Endothelial cell of hepatic sinusoid (primary cell): Measurements from ENCODE around the gene CDK6.

Experiments
- in situ Hi-C: cut with HindIII; loops from 2 replicates; pipeline ENCODE4 v1.10.0; 2017; ENCODE audit warnings: low sequenced_read_pairs

CDK6 gene

DNA sequence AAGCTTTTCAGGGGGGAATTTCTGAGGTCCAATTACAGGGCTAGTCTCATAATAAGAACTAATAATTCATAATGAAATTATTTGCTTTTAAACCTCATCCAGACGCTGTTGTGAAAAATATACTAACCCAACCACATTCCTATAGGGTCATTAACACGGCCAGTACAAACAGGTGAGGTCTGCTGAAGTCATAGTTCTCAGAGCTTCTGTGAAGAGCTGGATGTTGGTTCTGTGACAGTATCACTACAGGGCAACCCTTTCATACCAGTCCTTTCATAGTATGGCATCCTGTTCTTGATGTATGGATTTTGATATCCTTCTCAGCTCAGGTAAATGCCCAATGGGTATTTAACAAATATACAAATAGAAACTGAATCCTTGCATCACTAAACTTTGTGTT lies 183.8 kb downstream of the CDK6 start:
- in situ Hi-C loops = no loop called here

DNA sequence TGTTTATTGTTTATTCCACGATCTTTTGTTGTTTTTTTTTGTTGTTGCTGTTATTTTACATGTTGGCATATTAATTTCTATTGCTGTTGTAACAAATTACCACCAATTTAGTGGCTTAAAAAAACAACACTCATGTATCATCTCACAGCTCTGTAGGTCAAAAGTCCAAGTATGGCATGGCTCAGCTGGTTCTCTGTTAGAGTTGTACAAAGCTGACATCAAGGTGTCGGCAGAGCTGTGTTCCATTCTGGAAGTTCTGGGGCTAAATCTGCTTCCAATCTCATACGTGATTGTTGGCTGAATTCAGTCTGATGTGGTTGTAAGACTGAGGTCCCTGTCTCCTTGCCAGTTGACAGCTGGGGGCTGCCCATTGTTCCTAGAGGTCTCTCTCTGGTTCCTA lies 186.0 kb downstream of the CDK6 start:
- in situ Hi-C loops = no loop called here

DNA sequence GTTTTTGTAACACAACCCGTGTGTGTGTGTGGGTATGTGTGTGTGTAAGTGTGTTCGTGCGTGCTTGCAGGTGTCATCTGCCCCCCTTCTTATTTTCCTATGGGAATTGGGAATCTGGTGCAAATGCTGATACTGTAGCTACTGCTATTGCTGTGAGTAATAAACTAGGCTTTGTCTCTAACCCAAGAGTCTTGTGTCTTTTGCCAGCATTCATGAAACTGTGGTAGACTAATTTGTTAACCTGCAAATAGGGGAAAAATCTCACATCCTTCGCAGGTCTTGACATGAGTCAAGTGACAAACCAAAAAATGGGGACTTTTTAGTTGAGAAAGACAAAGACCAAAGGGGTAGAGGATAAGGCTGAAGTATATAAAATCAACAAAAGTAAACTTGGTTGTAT lies 188.3 kb downstream of the CDK6 start:
- in situ Hi-C loops = no loop called here

DNA sequence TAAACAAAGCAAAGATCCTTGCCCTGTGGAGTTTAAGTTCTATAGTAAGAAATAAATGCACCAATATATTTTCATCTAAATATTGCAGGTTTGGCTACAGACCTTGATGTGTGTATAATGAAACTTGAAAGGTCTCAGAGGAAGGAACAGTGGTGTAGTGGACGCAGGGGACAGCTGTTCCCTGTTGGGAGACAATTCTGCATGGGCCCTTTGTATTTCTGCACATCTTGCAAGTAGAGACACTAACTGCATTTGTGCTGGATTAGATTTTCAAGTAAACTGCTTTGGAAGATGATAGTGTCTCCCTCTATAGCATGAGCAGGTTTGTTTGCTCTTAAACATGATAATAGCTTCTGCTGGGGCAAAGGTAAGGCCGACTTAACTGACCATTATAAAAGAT lies 188.7 kb downstream of the CDK6 start:
- in situ Hi-C loops = no loop called here

DNA sequence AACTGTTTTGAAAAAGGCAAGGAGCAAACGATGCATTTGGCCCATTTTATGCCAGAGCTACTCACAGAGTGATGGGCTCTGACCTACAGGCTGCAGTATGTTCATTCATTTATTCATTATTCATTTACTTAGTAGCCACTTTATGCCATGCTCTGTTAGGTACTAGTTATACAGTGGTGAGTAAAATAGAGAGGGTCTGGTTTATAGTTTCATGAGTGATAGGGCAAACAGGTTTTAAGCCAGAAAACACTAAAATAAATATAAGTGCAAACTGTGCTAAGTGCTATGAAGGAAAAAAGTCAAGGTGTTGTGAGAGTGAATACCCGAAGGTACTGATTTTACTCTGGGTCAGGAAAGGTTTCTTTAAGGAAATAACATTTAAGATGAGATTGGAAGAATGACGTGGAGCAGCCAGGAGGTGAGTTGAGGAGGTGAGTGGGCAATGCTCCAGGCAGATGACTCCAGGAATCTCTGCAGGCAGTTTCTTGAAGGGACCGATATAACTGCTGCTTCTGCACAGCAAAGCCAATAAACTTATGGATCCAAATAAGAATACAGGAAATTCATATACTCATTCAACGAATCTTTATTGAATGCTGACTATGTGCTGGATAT lies 189.3 kb downstream of the CDK6 start:
- in situ Hi-C loops = no loop called here

DNA sequence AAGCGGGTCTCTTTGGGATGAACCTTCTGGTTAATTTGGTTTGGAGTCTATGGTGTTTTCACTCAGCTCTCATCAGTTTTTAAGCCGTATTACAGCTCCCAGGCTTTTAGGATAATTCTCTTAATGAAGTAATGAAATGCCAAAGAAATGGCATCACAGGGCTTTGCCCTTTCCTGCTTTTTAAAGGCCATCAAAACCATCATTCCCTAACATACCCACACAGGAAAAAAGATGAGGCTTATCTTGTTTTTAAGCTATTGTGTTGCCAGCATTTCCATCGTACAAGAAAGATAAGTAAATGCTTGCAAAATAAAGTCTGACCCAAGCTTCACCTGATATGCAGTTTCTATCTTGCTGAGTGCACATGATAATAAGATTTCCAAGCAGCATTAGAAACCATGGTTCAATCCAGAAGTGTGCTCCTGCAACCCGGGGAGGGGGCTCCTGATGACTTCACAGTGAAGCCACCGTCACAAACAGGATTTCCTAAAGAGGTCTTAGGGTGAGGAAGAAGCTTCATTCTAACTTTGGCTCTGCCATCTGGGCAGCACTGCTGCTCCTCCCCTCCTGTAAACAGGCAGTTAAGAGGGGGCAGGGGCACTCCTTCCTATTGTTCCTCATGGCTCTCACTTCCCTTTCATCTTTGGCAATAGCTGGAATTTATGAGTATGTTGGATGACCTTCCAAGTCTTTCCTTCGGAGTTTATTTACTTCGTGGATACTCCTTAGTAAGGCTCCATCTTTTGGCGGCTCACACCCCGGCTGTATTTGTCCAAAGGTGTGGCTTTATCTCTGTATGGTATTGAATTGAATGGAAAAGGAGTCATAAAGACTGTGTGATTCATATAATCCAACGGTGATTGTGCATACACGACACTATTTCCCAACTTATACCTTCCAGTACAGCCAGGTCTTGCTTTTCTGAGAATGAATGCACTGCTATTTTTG lies 191.0 kb downstream of the CDK6 start:
- in situ Hi-C loops = no loop called here

DNA sequence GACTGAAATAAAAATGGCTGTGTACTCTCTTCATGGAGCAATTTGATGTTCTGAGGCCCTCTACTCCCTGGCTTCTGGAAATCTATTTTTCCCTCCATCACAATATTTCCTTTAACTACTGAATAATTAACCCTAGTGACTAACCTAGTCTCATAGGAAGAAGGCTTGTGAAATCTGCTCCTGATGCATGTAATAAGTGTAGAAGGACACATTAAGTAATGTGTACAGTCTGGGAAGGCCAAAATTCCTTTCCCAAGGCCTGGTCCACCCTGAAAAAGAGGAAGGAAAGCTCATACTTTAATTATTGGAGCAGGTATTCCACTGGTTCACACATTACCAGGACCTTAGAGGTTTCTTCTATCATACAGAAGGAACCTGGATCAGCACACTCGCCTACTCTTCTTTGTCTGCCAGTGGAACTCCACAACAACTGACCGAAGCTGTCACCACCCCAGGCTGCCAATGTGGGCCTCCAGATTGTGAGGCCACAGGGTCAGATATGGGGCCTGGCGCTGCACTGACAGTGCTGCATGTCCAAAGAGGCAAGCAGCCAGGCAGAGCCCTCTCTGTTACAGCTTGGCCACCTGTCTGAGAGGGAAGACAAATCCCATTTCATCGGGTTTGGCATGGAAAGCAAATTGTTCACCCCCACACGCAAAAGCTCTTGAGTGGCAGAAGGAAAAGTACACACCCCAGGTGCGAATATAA lies 191.8 kb downstream of the CDK6 start:
- in situ Hi-C loops = no loop called here

DNA sequence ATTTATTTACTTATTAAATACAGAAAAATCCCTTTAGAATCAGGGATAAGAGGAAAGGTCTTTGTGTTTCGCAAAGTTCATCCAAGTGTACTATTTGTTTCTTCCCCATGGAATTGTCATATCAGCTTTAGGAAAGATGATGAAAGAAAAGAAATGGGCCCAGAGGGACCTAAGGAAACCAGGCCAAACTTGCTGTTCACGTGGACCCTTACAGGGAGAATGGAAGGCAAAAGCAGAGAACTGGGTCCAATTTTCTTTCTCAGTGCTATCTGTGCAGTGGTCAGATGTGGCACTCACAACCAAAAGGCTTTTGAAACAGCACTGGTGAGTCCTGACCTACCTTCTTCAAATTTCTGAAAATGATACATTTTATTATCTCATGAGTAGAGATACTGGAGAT lies 192.6 kb downstream of the CDK6 start:
- in situ Hi-C loops = no loop called here

DNA sequence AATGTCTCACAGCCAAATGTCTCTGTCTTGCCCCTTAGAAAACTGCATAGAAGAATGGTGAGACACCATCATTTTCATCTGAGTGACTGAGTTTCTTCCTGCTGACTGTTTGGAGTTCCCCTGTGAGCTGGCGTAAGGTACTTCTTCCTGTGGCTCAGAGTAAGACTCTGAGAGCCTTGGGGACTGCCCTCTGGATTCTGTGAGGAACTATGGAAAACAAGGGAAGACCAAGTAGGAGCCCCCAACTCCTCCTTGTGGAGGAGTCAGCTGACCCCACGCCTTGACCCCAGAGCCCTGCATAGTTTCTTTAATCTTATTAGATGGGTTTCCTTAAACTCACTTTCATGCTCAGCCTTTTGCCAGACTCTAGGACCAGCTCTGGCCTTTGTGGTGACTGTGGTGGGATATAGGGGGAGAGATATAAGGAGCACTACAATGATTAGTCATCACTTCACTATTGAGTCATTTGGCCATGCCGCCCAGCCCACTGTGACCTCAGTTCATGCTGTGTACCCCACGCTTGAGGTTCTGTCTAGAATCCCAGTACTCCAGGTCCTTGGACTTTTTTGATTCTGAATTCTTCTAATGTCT lies 194.4 kb downstream of the CDK6 start:
- in situ Hi-C loops = no loop called here

DNA sequence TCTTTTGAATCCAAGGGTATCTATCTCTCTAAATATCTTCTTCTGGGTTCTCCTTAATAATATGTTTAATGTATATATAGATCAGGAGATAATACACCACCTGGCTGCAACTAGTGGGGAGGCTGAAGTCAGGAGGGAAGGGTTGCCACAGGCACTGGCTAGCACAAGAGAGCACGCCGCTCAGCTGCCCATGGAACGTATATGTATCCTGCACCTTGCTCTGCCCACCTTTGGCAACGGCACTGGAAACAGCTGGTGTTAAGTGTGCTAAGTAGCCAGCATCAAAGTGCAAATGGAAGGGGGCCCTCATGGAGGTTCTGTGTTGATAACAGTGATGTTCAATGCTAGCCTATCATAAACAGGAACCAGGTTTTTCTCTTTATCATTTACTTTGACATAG lies 196.4 kb downstream of the CDK6 start:
- in situ Hi-C loops = no loop called here

DNA sequence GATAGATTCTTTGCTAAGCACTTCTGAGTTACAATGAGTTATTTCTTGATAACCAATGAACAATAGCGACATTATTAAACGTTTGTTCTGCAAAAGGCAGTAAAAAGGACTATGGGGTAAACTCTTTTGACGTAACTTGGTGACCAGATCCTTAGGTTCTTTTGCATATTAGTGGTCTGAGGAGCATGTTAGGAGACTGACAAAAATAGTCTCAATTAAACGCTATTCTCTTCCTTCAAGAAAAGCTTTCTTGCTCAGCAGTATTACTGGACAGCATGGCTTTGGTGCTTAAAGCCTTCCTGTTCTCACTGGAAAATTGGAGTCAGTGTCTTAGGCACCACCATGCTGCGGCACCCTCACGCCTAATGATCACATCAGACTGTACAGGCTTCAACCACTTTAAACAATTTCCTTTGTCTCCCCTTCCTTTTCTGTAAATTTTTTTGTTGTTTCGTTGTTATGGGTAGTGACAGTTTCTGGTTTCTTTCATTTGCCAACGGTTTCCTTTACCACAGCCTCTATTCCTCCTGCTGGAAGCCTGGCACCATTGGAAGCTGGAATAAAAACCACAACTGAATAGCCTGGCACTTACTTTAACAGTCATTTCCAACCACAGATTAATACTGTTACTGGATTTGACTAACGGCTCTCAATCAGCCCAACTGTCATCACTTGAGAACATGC lies 197.0 kb downstream of the CDK6 start:
- in situ Hi-C loops = no loop called here

DNA sequence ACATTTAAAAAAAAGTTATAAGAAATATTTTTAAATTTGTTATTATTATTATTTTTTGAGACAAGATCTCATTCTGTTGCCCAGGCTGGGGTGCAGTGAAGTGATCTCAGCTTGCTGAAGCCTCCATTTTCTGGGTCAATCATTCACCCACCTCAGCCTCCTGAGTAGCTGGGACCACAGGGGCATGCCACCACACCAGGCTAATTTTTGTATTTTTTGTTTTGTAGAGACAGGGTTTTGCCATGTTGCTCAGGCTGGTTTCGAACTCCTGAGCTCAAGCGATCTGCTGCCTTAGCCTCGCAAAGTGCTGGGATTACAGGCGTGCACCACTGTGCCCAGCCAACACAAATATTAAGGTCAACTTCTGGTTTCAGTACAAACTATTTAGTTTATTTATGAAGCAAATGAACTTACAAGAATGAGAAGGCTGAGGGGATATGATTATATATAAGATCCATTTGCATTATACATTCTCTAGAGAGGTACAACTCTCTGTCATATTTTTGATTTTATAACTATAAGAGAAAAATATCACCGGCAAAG lies 200.3 kb downstream of the CDK6 start:
- in situ Hi-C loops = no loop called here

DNA sequence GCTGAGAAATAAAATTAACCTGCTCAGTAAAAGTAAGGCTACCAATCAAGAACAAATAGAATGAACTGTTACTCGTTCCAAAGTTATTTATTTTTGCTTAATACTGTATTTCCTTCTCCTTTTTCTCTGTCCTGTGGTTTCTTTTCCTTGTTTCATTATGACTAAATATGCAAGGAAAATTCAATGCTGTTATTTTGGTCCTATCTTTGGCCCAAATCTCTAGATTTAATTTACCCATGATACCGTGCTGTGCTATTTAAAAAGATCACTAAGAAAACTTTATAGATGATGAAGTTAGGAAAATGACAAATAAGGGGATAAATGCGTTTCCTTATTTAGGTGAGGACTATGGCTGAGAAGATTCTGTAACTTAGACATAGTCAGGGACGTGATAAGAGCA lies 200.8 kb downstream of the CDK6 start:
- in situ Hi-C loops = no loop called here

DNA sequence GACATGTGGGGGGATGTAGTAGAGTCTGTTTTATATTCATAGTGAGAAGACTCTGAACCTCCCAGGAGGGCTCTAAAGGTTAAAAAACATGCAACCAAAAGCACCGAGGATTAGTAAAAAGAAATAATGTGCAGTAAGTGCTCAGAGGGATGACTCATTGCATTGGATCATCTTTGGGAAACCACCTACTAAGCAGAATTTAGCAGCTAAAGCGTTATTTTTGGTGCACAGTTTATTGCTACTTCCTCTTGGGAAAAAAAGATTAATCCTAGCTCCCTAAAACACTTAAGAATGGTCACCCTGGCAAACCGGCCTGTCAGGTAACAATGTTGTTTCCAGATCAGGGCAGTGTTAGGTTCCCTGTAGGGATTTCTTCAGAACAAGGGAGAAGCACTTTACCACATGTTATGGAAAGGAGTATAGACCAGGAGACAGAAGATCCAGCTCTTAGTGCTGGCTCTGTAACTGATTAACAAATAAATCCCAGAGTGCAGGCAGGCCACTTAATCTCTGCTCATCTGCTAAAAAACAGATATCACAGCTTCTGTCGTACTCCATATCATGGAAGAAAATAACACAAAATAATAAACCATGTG lies 201.4 kb downstream of the CDK6 start:
- in situ Hi-C loops = no loop called here

DNA sequence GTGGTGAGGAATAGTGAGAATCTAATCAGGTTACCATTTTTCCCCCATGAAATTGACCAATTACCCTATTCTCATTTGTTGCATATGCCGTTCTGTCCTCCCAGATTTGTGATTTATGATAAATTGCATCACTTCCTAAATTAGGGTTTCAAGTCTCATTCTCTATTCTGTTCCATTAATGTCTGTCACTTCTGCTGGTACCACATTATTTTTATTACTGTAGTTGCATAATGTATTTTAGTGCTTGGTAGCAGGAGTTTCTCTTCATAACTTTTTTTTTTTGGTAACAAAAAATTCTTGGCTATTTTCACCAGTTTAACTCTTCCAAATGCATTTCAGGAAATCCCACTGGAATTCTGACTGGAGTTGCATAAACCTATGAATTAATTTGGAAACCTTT lies 202.2 kb downstream of the CDK6 start:
- in situ Hi-C loops = no loop called here

DNA sequence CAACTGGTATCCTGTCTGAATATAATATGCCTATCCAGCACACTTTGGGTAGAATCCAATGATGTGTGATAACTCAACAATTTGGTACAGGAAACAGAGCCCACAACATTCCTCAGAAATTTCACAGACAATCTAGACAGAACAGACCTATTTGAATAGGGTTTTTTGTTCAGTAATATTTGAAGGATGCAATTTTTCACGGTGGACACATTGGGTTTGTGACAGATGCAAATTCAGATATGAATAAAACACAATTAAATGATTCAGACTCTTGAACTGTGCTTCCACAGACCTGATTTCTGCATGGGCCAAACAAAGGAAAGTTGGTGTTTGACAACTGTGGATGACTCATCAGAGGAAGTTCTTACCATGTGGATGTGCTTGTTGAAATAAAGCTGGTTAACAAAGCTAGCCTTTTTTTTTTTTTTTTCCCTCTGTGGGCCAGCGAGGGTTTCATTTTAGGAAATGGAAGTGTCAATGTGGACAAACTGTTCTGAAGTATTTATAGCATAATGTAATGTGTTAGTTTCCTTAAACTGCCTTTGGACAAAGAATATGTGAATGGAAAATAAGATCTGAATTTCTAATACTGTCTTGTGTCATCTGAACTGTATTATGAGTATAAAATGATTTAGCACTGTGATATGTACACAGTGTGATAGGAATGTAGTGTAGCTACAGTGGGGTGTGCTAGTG lies 203.0 kb downstream of the CDK6 start:
- in situ Hi-C loops = no loop called here

DNA sequence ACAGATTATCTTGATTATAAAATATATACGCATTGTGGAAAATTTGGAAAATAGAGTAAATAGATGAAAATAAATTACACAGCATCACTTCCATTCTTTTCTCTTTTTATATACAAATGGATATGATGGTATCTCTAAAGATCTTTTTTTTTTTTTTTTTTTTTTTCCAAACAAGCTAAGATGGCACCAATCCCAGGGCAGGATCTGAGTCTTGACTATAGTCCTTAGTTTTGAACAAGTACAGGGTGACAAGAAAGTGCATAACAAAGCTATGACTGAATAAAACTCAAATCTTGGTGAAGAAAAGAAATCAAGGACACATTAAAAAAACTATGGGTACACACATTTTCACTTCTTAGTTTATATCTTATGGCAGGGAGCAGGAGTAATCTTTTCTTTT lies 203.6 kb downstream of the CDK6 start:
- in situ Hi-C loops = no loop called here

DNA sequence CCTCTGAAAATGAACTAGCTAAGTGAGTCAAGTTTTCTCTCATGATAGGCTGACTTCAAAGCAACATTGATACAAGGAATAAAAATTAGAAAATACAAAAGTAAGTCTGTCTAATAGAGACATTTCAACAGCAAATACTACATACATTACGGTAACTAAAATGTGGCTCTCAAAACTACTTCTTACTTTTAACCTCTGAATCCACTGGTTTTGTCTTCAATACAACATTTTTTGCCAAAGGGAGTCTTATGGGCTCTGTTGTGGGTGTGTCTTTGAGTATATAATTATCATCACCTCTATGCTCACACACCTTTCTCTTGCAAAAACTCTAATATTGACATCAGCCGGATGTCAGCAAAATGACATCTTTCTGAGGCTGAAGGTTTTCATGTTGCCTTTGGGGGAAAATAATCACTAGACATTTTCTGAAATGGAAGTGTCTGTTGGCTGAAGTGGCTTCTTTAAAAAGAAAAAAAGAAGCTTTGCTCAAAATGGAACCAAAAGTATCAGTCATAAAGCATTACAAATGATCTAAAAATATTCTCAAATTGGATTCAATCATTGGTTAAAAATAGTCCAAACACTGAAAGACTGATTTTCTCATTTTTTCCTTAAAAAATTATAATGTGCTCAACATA lies 204.4 kb downstream of the CDK6 start:
- in situ Hi-C loops = no loop called here
